Measurements from ENCODE around the gene TJP1.
"Not testable (repeated sequence)": the region's sequence is repeated elsewhere in the genome, so short reads cannot be mapped to it uniquely, and the experiment has no call there.

TJP1 gene

GRCh38 chr15:29700296-29700695, 122.0 kb downstream of the TJP1 start:
- no peak for DNase-seq (ENCODE audit: low spot score)

GRCh38 chr15:29699791-29700190, 122.5 kb downstream of the TJP1 start:
- DNase-seq (ENCODE audit: low spot score) = no peak

- no peak for DNase-seq (ENCODE audit: low spot score)
Observed at GRCh38 chr15:29698030-29698701, 124.1 kb downstream of the TJP1 start.

- DNase-seq (ENCODE audit: low spot score) = no peak
Observed at GRCh38 chr15:29696950-29697738, 125.1 kb downstream of the TJP1 start.

GRCh38 chr15:29696506-29696905, 125.8 kb downstream of the TJP1 start:
- DNase-seq (ENCODE audit: low spot score) = not testable (repeated sequence)

GRCh38 chr15:29695489-29696167, 126.6 kb downstream of the TJP1 start:
- DNase-seq (ENCODE audit: low spot score) = peak; percentile 21

GRCh38 chr15:29693225-29693624, 129.0 kb downstream of the TJP1 start:
- no peak for DNase-seq (ENCODE audit: low spot score)

GRCh38 chr15:29692527-29692926, 129.7 kb downstream of the TJP1 start:
- no peak for DNase-seq (ENCODE audit: low spot score)

- DNase-seq (ENCODE audit: low spot score) = no peak
Observed at GRCh38 chr15:29690765-29691475, 131.3 kb downstream of the TJP1 start.

GRCh38 chr15:29689287-29689986, 132.8 kb downstream of the TJP1 start:
- DNase-seq (ENCODE audit: low spot score) = no peak

- no peak for DNase-seq (ENCODE audit: low spot score)
Observed at GRCh38 chr15:29688506-29689286, 133.6 kb downstream of the TJP1 start.

- no peak for DNase-seq (ENCODE audit: low spot score)
Observed at GRCh38 chr15:29687939-29688505, 134.2 kb downstream of the TJP1 start.

GRCh38 chr15:29687204-29687815, 135.0 kb downstream of the TJP1 start:
- no peak for DNase-seq (ENCODE audit: low spot score)

GRCh38 chr15:29686445-29687203, 135.6 kb downstream of the TJP1 start:
- DNase-seq (ENCODE audit: low spot score) = no peak

- no peak for DNase-seq (ENCODE audit: low spot score)
Observed at GRCh38 chr15:29686079-29686425, 136.2 kb downstream of the TJP1 start.

- no peak for DNase-seq (ENCODE audit: low spot score)
Observed at GRCh38 chr15:29685156-29686078, 136.9 kb downstream of the TJP1 start.

GRCh38 chr15:29682781-29683180, 139.5 kb downstream of the TJP1 start:
- DNase-seq (ENCODE audit: low spot score) = no peak

- DNase-seq (ENCODE audit: low spot score) = no peak
Observed at GRCh38 chr15:29682361-29682760, 139.9 kb downstream of the TJP1 start.
